ENCODE data around the gene CTBP2.

Gene CTBP2

GRCh38 chr10:125158275-125158600 is 2.1 kb downstream of the CTBP2 start:
- Histone ChIP-seq H3K4me1 (ENCODE audit: control insufficient read depth, insufficient read depth, low read length, poor library complexity, severe bottlenecking) (peaks cover 45% of the 10 kb centered on the region), H3K27ac (ENCODE audit: low read depth, low read length, severe bottlenecking) (peak overlapping the region; percentile 63), H3K9me3 (ENCODE audit: control insufficient read depth, low read length) (no peaks in the 10 kb centered on the region), H3K4me3 (ENCODE audit: extremely low read depth, insufficient read depth, low read length, poor library complexity, severe bottlenecking) (peak overlapping the region; percentile 58), H3K36me3 (ENCODE audit: control insufficient read depth, insufficient read depth, low read length) (peaks cover 6% of the 10 kb centered on the region)
- 0% methylated on average over 2 of the region's 7 CpGs; no CpG with 5 or more reads in 1 of the 2 experiments for WGBS, 2 experiments (ENCODE audit: insufficient coverage in 2 of 2)

GRCh38 chr10:125157505-125157904 is 2.9 kb downstream of the CTBP2 start:
- H3K4me3 ChIP-seq (ENCODE audit: extremely low read depth, insufficient read depth, low read length, poor library complexity, severe bottlenecking): peak overlapping the region; percentile 58

GRCh38 chr10:125156739-125157480 is 3.5 kb downstream of the CTBP2 start:
- Histone ChIP-seq H3K27ac (ENCODE audit: low read depth, low read length, severe bottlenecking) (no peak overlapping the region), H3K4me1 (ENCODE audit: control insufficient read depth, insufficient read depth, low read length, poor library complexity, severe bottlenecking) (peaks cover 54% of the 10 kb centered on the region), H3K36me3 (ENCODE audit: control insufficient read depth, insufficient read depth, low read length) (peaks cover 12% of the 10 kb centered on the region), H3K4me3 (ENCODE audit: extremely low read depth, insufficient read depth, low read length, poor library complexity, severe bottlenecking) (peak overlapping the region; percentile 58), H3K9me3 (ENCODE audit: control insufficient read depth, low read length) (no peaks in the 10 kb centered on the region)
- 18 to 22% methylated on average over 2 to 4 of the region's 13 CpGs for WGBS, 2 experiments (ENCODE audit: insufficient coverage in 2 of 2)

More at GRCh38 chr10:125157505-125157904, 2.9 kb downstream of the CTBP2 start:
- WGBS, 2 experiments (ENCODE audit: insufficient coverage in 2 of 2): 0% methylated on average over 1 of the region's 3 CpGs; no CpG with 5 or more reads in 1 of the 2 experiments
- Histone ChIP-seq H3K9me3 (ENCODE audit: control insufficient read depth, low read length) (no peaks in the 10 kb centered on the region), H3K36me3 (ENCODE audit: control insufficient read depth, insufficient read depth, low read length) (peaks cover 11% of the 10 kb centered on the region), H3K4me1 (ENCODE audit: control insufficient read depth, insufficient read depth, low read length, poor library complexity, severe bottlenecking) (peaks cover 49% of the 10 kb centered on the region), H3K27ac (ENCODE audit: low read depth, low read length, severe bottlenecking) (no peak overlapping the region)

DNA sequence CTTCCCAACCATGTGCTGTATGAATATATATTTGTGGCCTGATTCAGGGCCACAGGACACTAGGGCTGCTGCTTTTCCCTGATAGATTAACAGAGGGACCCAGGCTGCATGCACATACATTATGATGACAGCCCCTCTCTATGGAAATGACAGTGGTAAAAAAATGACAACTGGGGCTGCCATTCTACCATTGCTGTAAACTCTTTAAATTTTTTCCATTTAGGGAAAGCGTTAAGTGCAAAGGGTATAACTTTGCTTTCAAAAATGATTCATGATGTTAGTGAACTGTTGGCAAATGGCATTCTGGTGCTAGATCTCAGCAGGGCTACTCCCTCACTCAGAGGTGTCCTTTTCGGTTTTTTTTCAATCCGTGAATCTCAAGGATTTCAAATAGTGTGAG is 4.2 kb downstream of the CTBP2 start:
- WGBS, 2 experiments (ENCODE audit: insufficient coverage in 2 of 2): 40 to 42% methylated on average over 1 to 3 of the region's 3 CpGs
- no peaks in the 10 kb centered on the region for H3K9me3 ChIP-seq (ENCODE audit: control insufficient read depth, low read length)
- H3K36me3 ChIP-seq (ENCODE audit: control insufficient read depth, insufficient read depth, low read length): peaks cover 19% of the 10 kb centered on the region

GRCh38 chr10:125155101-125155500 is 5.3 kb downstream of the CTBP2 start:
- WGBS, 2 experiments (ENCODE audit: insufficient coverage in 2 of 2): 16 to 24% methylated on average over 4 to 5 of the region's 8 CpGs
- Histone ChIP-seq H3K9me3 (ENCODE audit: control insufficient read depth, low read length) (no peaks in the 10 kb centered on the region), H3K36me3 (ENCODE audit: control insufficient read depth, insufficient read depth, low read length) (peaks cover 29% of the 10 kb centered on the region), H3K27ac (ENCODE audit: low read depth, low read length, severe bottlenecking) (peak overlapping the region; percentile 73), H3K4me3 (ENCODE audit: extremely low read depth, insufficient read depth, low read length, poor library complexity, severe bottlenecking) (no peak overlapping the region), H3K4me1 (ENCODE audit: control insufficient read depth, insufficient read depth, low read length, poor library complexity, severe bottlenecking) (peaks cover 65% of the 10 kb centered on the region)

More for the DNA sequence above, 4.2 kb downstream of the CTBP2 start:
- peaks cover 62% of the 10 kb centered on the region for H3K4me1 ChIP-seq (ENCODE audit: control insufficient read depth, insufficient read depth, low read length, poor library complexity, severe bottlenecking)
- H3K27ac ChIP-seq (ENCODE audit: low read depth, low read length, severe bottlenecking): peak overlapping the region; percentile 6
- no peak overlapping the region for H3K4me3 ChIP-seq (ENCODE audit: extremely low read depth, insufficient read depth, low read length, poor library complexity, severe bottlenecking)

DNA sequence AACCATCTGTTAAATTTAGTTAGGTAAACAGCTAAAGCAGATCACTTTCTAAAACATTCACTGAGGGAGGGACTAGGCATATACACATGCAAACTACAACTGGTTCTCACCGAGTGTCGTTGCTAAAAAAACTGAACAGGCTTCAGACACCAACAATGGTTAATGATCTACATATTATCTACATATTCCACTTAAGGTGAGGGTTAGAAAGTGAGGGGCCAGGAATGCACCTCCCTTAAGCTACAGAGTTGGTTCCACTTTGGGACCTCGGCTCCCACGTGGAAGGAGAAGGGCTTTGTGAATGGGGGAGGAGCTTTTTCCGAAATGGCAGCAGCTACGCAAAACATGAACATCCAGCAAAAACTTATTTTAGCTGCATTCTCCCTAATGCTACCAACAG is 5.8 kb downstream of the CTBP2 start:
- Histone ChIP-seq H3K4me3 (ENCODE audit: extremely low read depth, insufficient read depth, low read length, poor library complexity, severe bottlenecking) (no peak overlapping the region), H3K27ac (ENCODE audit: low read depth, low read length, severe bottlenecking) (peak overlapping the region; percentile 73), H3K36me3 (ENCODE audit: control insufficient read depth, insufficient read depth, low read length) (peaks cover 35% of the 10 kb centered on the region), H3K4me1 (ENCODE audit: control insufficient read depth, insufficient read depth, low read length, poor library complexity, severe bottlenecking) (peaks cover 70% of the 10 kb centered on the region), H3K9me3 (ENCODE audit: control insufficient read depth, low read length) (no peaks in the 10 kb centered on the region)
- 0% methylated on average over 1 to 2 of the region's 6 CpGs for WGBS, 2 experiments (ENCODE audit: insufficient coverage in 2 of 2)

DNA sequence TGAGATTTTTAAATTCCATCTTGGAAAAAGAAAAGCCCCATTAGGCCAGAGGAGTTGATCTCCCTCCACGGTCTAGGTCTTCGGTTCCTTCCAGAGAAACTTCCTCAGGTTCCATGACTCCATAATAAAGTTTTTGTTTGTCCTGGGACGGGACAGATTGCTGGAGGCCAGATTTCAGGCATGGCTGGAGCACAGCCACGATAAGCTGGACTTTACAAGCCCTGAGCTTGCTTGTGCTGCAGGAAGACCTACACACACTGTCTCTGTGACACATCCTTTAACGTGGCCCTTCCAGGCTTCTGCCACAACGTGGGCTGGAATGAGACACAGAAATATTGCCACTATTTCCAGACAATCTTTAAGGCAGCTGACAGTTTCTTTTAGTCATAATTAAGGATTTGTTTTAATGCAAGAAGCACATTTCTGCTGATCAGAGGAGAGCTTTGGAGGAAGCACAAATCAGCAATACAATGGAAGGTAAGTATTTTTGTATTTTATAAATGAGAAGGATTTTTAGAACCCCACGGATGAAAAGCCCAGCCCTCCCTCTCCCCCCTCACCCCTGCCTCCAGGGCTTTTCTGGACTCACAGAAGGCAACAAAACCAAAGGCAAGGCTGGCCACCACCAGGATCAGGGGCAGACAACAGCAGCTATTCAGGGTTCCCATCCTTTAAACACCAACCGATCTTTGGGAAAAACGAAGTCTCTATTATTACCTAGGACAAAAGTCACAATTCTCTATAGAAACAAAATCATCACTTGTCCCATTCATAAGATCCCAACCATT is 6.5 kb downstream of the CTBP2 start:
- H3K36me3 ChIP-seq (ENCODE audit: control insufficient read depth, insufficient read depth, low read length): peaks cover 41% of the 10 kb centered on the region
- H3K4me3 ChIP-seq (ENCODE audit: extremely low read depth, insufficient read depth, low read length, poor library complexity, severe bottlenecking): no peak overlapping the region
- peaks cover 76% of the 10 kb centered on the region for H3K4me1 ChIP-seq (ENCODE audit: control insufficient read depth, insufficient read depth, low read length, poor library complexity, severe bottlenecking)
- 43 to 52% methylated on average over 6 to 7 of the region's 9 CpGs for WGBS, 2 experiments (ENCODE audit: insufficient coverage in 2 of 2)
- H3K27ac ChIP-seq (ENCODE audit: low read depth, low read length, severe bottlenecking): peak overlapping the region; percentile 73
- no peaks in the 10 kb centered on the region for H3K9me3 ChIP-seq (ENCODE audit: control insufficient read depth, low read length)

DNA sequence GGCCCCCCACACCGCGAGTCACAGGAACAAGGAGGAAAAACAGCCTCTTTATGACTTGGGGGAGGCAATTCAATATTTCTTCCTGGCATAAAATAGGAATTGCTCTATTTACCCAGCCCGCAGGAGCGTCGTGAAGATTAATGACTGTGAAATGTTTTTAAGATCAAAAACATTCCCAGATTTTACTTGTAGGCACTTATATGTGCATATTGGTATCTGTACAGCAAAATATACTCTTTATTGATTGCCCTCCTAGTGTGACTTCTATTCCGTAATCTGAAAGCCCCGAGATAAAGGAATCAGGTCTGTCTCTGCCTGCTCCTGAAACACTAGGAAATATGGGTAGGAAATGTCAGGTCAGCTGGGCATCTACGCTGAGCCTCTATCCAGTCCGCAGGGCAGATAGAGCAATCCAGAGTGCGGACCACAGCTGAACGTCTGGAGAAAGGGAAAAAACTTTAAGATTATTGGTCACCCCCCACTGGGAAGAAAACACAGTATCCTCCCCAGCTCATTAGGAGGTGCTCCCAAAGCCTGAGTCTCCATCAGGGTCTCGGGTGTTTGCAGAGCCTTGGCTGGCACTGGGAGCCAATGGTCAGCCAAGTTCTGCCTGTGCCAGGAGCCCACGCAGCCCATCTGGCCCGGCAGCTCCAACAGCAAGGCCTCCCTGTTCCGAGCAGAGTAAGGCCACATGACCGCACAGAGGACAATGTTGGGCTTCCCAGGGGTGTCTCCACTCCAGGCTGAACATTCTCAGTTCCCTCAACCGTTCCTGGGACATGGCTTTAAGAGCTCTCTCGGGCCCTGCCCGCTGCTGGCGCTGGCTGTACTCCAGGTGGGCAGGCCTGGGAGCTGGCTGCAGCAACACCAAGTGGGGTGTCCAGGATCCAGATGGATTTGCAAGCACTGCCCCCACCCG is 7.7 kb downstream of the CTBP2 start:
- Histone ChIP-seq H3K4me1 (ENCODE audit: control insufficient read depth, insufficient read depth, low read length, poor library complexity, severe bottlenecking) (peaks cover 88% of the 10 kb centered on the region), H3K9me3 (ENCODE audit: control insufficient read depth, low read length) (no peaks in the 10 kb centered on the region), H3K36me3 (ENCODE audit: control insufficient read depth, insufficient read depth, low read length) (peaks cover 51% of the 10 kb centered on the region), H3K27ac (ENCODE audit: low read depth, low read length, severe bottlenecking) (no peak overlapping the region), H3K4me3 (ENCODE audit: extremely low read depth, insufficient read depth, low read length, poor library complexity, severe bottlenecking) (no peak overlapping the region)
- WGBS, 2 experiments (ENCODE audit: insufficient coverage in 2 of 2): 52 to 57% methylated on average over 13 to 15 of the region's 21 CpGs

DNA sequence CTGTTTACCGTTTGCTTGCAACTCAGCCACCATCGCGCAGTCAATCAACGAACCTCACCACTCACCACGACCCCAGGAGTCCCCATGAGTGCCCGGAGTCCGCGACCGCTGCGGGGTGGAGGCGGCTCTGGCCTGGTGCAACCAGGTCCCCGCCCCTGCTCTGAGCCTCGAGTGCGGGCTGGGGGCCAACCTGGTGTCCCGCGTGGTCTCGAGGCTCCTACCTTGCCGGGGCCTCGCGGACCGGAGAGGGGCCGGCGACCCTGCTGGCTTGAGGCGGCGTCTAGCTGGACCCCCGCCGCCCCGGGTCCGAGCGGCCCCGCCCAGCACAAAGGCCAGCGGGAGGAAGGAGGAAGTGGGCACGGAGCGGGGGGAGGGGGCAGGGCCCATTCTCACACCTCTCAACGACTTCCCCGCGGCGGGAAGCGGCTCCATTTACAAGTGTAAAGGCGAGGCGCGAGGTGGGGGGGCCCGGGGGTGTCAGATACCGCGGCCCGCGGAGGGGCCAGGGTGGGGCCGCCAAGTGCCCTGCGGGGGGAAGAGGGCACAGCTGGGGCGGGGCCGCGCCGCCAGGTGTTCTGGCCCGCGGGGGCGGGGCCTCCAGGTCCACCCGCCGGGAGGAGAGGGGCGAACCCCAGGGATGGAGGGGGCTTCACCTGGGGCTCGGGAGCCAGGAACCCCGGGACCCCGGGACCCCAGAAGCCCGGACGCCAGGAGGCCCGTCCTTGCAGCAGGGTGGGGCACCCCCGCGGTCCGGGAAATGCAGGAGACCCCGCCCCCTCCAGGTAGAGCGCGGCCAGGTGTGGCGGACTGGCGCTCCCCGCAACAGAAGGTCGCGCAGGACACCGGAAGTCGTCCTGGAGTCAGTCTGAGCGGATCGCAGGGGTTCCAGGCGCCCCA is 8.6 kb downstream of the CTBP2 start:
- Histone ChIP-seq H3K4me1 (ENCODE audit: control insufficient read depth, insufficient read depth, low read length, poor library complexity, severe bottlenecking) (peaks cover 83% of the 10 kb centered on the region), H3K4me3 (ENCODE audit: extremely low read depth, insufficient read depth, low read length, poor library complexity, severe bottlenecking) (peak overlapping the region; percentile 2), H3K9me3 (ENCODE audit: control insufficient read depth, low read length) (no peaks in the 10 kb centered on the region), H3K36me3 (ENCODE audit: control insufficient read depth, insufficient read depth, low read length) (peaks cover 60% of the 10 kb centered on the region), H3K27ac (ENCODE audit: low read depth, low read length, severe bottlenecking) (no peak overlapping the region)
- WGBS, 2 experiments (ENCODE audit: insufficient coverage in 2 of 2): 26 to 28% methylated on average over 26 to 57 of the region's 81 CpGs

All from mesodermal cell (in vitro differentiated cells).